Activated CD4-positive, alpha-beta T cell treated with anti-CD3 and anti-CD28 coated beads for 24 hours (primary cell): Measurements from ENCODE around the gene PRKCG.
"Not testable (repeated sequence)": the region's sequence is repeated elsewhere in the genome, so short reads cannot be mapped to it uniquely, and the experiment has no call there.

ENCODE experiments used
- DNase-seq, 2 donors: peaks; one replicate each; pipeline ENCODE4 v3.0.0-alpha.2; 2020; ENCODE audit warnings: low read depth in 2 of 2

The PRKCG gene

GRCh38 chr19:53944416-53944815 lies 62.4 kb downstream of the PRKCG start:
- no peak for DNase-seq

- no peak for DNase-seq
These were observed 62.9 kb downstream of the PRKCG start for GRCh38 chr19:53944933-53945332.

- no peak for DNase-seq
These were observed 63.4 kb downstream of the PRKCG start for GRCh38 chr19:53945441-53945840.

GRCh38 chr19:53945998-53946397 lies 64.0 kb downstream of the PRKCG start:
- DNase-seq: no peak

GRCh38 chr19:53947624-53948023 lies 65.6 kb downstream of the PRKCG start:
- DNase-seq: no peak

- DNase-seq: not testable (repeated sequence)
These were observed 66.6 kb downstream of the PRKCG start for GRCh38 chr19:53948611-53949010.

GRCh38 chr19:53951436-53951835 lies 69.4 kb downstream of the PRKCG start:
- DNase-seq: no peak

- no peak for DNase-seq
These were observed 70.0 kb downstream of the PRKCG start for GRCh38 chr19:53951947-53952346.

GRCh38 chr19:53953383-53953782 lies 71.4 kb downstream of the PRKCG start:
- DNase-seq: no peak
